ENCODE data around the gene PAF1. TPM values are rescaled to one million over a fixed set of nuclear protein-coding genes. Genes with fewer than 3 reads are reported as not detected.

Gene PAF1
- total and polyA plus RNA-seq, 2 of the 13 experiments (the other 11 are each of a cell fraction or from before 2014, with no cell fraction given) = 30.2 to 31.1 TPM

- TF ChIP-seq NFKBIZ (CRISPR knock-in tag; IDR thresholded peaks at IDR 0.05) = peak; percentile 68; the same call in 1 of the 2 replicates
- TF ChIP-seq ZNF616 (CRISPR knock-in tag; IDR thresholded peaks at IDR 0.05; ENCODE audit: low read depth) = peak; percentile 88
- no peak for TF ChIP-seq HNRNPH1 (optimal IDR thresholded peaks at IDR 0.05; ENCODE audit: low read depth, low read length)
- TF ChIP-seq YEATS4 (CRISPR knock-in tag; IDR thresholded peaks at IDR 0.05; ENCODE audit: borderline replicate concordance) = peak; percentile 96
- peak; percentile 64; the same call in 1 of the 2 replicates for TF ChIP-seq JUN (CRISPR knock-in tag; IDR thresholded peaks at IDR 0.05)
- peak; percentile 97 for TF ChIP-seq ZNF225 (CRISPR knock-in tag; IDR thresholded peaks at IDR 0.05)
- TF ChIP-seq ZC3H4 (CRISPR knock-in tag; IDR thresholded peaks at IDR 0.05; ENCODE audit: borderline replicate concordance) = no peak
- TF ChIP-seq ZNF747 (CRISPR knock-in tag; IDR thresholded peaks at IDR 0.05; ENCODE audit: borderline replicate concordance) = peak; percentile 92
- TF ChIP-seq ZNF180 (CRISPR knock-in tag; IDR thresholded peaks at IDR 0.05; ENCODE audit: borderline replicate concordance, low read depth) = no peak
- TF ChIP-seq POLR2G (IDR thresholded peaks at IDR 0.05; ENCODE audit: low read depth, low read length) = peak; percentile 99
- TF ChIP-seq ZNF598 (CRISPR knock-in tag; IDR thresholded peaks at IDR 0.05; ENCODE audit: borderline replicate concordance) = peak; percentile 90; the same call in 1 of the 2 replicates
- peak; percentile 59; the same call in 1 of the 2 replicates for TF ChIP-seq ZNF205 (CRISPR knock-in tag; IDR thresholded peaks at IDR 0.05)
- no peak for TF ChIP-seq RAD51 (IDR thresholded peaks at IDR 0.05; ENCODE audit: borderline replicate concordance)
- no peak for TF ChIP-seq NFE2L2 (IDR thresholded peaks at IDR 0.05; ENCODE audit: low read length)
- TF ChIP-seq TFAP4 (IDR thresholded peaks at IDR 0.05; ENCODE audit: borderline replicate concordance, low read depth) = peak; percentile 36; the same call in 1 of the 2 replicates
- TF ChIP-seq TAF15 (IDR thresholded peaks at IDR 0.05; ENCODE audit: low read depth, low read length, poor library complexity, severe bottlenecking) = peak; percentile 57
- 0 out of 2 replicates have a peak, but pooled peaks have one; percentile 31 for TF ChIP-seq FOXK2 (IDR thresholded peaks at IDR 0.05)
- TF ChIP-seq KLF16 (CRISPR knock-in tag; IDR thresholded peaks at IDR 0.05) = peak in 1 of 2 experiments; percentile 62; a peak in 1 of 4 replicates
- TF ChIP-seq KDM2A (CRISPR knock-in tag; IDR thresholded peaks at IDR 0.05; ENCODE audit: borderline replicate concordance, low read depth) = peak; percentile 88
- TF ChIP-seq IRF1 (CRISPR knock-in tag; IDR thresholded peaks at IDR 0.05; ENCODE audit: low read depth) = 0 out of 2 replicates have a peak, but pooled peaks have one; percentile 64
- TF ChIP-seq ETV6 (CRISPR knock-in tag; conservative IDR thresholded peaks at IDR 0.05) = peak; percentile 89; the same call in 1 of the 2 replicates
- peak; percentile 70; the same call in 1 of the 2 replicates for TF ChIP-seq SIN3B (IDR thresholded peaks at IDR 0.05; ENCODE audit: low read length)
- TF ChIP-seq DMAP1 (CRISPR knock-in tag; IDR thresholded peaks at IDR 0.05) = peak; percentile 98
- TF ChIP-seq HNF4G (IDR thresholded peaks at IDR 0.05; ENCODE audit: borderline replicate concordance, low read depth, low read length) = no peak
- TF ChIP-seq HNF4G (CRISPR knock-in tag; IDR thresholded peaks at IDR 0.05; ENCODE audit: borderline replicate concordance, low read depth) = peak; percentile 62; the same call in 1 of the 2 replicates
- TF ChIP-seq SRF (IDR thresholded peaks at IDR 0.05; ENCODE audit: low read depth, low read length) = peak; percentile 59; the same call in 1 of the 2 replicates
- TF ChIP-seq ZSCAN21 (CRISPR knock-in tag; IDR thresholded peaks at IDR 0.05; ENCODE audit: borderline replicate concordance) = peak; percentile 70; the same call in 1 of the 2 replicates
- peak; percentile 99 for TF ChIP-seq GABPB1 (CRISPR knock-in tag; IDR thresholded peaks at IDR 0.05)
- peak; percentile 89 for TF ChIP-seq ZBTB38 (CRISPR knock-in tag; IDR thresholded peaks at IDR 0.05)
- peak; percentile 43; the same call in 1 of the 2 replicates for TF ChIP-seq SNAPC2 (CRISPR knock-in tag; IDR thresholded peaks at IDR 0.05)
- TF ChIP-seq SALL1 (CRISPR knock-in tag; IDR thresholded peaks at IDR 0.05) = peak; percentile 92
Observed at GRCh38 chr19:39435499-39436349, 44.8 kb upstream of the PAF1 start, which contains the start of gene RPS16 (continued).

All from HepG2 (cell line).